ENCODE results near the gene CISTR. TPM values are rescaled to one million over a fixed set of nuclear protein-coding genes. Genes with fewer than 3 reads are reported as not detected.
"Not testable (repeated sequence)": the region's sequence is repeated elsewhere in the genome, so short reads cannot be mapped to it uniquely, and the experiment has no call there.

Gene CISTR
- total RNA-seq, 1 experiment from 2014 or later, result not detected

GRCh38 chr12:53775478-53776145 is 23.8 kb upstream of the CISTR start:
- no peak overlapping the region for H3K4me3 ChIP-seq
- no peaks in the 10 kb centered on the region; the same call in 1 of the 2 replicates for H3K27me3 ChIP-seq
- DNase-seq, result peak; percentile 39
- no peaks in the 10 kb centered on the region for H3K36me3 ChIP-seq
- H3K9me3 ChIP-seq, result no peaks in the 10 kb centered on the region

DNA sequence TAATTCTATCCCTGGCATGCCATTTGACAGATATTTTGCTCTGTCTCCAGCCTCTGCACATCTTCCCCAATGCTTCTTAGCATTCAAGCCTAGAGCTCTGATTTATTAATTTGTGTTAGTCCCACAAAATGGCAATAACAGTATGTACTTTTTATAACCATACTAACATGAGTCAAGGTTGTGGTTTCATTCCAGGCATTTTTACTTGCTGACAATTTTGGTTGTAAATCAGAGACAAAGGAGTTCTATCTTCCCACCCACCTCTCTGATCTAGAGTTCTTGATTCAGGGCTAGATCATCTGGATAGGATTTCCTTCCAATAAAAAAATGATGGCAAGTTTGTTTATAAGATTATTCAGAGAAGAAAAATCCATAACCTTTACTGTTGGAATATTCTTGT is 18.5 kb upstream of the CISTR start:
- no peaks in the 10 kb centered on the region for H3K27me3 ChIP-seq
- no peaks in the 10 kb centered on the region for H3K9me3 ChIP-seq
- no peak for DNase-seq
- H3K36me3 ChIP-seq, result no peaks in the 10 kb centered on the region
- H3K4me3 ChIP-seq, result no peak overlapping the region

- H3K4me3 ChIP-seq, result no peak overlapping the region
- H3K27me3 ChIP-seq, result no peaks in the 10 kb centered on the region
- no peak for DNase-seq
- H3K9me3 ChIP-seq, result no peaks in the 10 kb centered on the region
- no peaks in the 10 kb centered on the region for H3K36me3 ChIP-seq
These were observed 17.2 kb upstream of the CISTR start for GRCh38 chr12:53768976-53769375.

DNA sequence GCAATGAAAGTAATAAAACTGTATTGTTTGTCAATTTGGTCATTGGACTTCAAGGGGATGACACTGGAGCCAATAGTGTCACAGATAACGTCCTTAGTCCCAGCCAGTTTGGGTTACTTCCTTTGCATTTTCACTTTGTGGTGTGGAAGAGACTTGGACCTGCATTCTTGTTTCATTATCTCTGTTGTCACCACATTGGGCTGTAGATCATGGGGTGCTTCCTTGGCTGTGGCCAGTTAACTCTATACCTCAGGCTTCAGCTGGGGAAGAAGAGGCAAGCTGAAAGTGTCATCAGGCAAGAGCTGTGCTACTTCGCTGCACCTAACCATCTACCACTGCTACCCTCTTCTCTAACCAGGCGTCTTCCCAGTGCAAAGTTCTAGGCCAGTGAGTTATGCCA is 15.1 kb upstream of the CISTR start:
- Histone ChIP-seq H3K27me3 (no peaks in the 10 kb centered on the region), H3K9me3 (no peaks in the 10 kb centered on the region), H3K4me3 (no peak overlapping the region), H3K36me3 (no peaks in the 10 kb centered on the region)
- no peak for DNase-seq

DNA sequence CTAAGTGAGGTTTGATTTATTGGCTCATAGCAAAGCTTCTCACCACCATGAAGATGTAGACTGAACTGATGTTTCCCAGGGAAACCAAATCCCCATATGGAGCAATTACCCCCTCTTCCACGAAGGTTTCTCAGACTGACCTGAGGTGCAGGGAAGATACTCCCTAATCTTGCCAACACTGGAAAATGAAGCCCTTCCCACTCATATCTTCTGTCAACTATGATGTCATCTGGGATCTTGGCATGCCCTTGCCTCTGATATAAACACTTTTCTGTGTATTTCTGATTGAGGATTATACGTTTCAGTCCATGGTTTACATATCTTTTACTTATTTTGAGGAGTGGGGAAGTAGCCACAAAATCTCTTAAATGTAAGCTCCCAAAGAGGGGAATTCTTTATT is 14.1 kb upstream of the CISTR start:
- Histone ChIP-seq H3K36me3 (no peaks in the 10 kb centered on the region), H3K27me3 (no peaks in the 10 kb centered on the region), H3K9me3 (no peaks in the 10 kb centered on the region), H3K4me3 (no peak overlapping the region)
- no peak for DNase-seq

DNA sequence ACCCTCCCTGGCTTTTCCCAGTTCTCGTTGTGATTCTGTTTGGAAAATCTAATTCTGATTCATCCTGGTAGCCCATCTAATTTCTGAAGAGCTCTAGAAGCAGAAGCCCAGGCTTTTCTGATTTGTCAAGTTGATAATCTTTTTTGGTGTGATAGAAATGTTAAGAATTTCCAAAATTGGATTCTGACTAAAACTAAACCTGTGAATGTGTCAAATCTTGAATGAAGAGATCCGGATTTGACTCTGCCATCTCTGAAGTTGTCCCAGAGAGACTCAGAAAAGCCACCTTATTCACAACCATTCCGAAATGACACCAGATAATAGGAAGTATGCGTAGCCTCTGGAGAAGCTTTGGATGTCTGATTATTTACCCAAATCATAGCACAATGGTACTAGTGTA is 12.8 kb upstream of the CISTR start:
- no peaks in the 10 kb centered on the region for H3K9me3 ChIP-seq

DNA sequence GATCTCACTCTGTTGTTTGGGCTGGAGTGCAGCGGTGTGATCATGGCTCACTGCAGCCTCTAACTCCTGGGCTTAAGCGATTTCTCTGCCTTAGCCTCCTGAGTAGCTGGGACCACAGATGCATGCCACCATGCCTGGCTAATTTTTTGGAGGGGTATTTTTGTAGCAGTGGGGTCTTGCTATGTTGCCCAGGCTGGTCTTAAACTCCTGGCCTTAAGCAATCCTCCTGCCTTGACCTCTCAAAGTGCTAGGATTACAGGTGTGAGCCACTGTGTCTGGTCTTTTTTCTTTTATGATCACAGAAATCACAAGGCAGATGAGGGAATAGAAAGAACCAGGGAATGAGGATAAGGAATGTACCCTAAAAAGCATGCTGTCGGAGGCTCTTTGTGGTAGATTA is 11.0 kb upstream of the CISTR start:
- not testable (repeated sequence) for H3K36me3 ChIP-seq, H3K9me3 ChIP-seq, DNase-seq, H3K4me3 ChIP-seq, H3K27me3 ChIP-seq

More for the DNA sequence above, 12.8 kb upstream of the CISTR start:
- H3K4me3 ChIP-seq, result no peak overlapping the region
- no peaks in the 10 kb centered on the region for H3K36me3 ChIP-seq
- DNase-seq, result no peak
- H3K27me3 ChIP-seq, result no peaks in the 10 kb centered on the region

DNA sequence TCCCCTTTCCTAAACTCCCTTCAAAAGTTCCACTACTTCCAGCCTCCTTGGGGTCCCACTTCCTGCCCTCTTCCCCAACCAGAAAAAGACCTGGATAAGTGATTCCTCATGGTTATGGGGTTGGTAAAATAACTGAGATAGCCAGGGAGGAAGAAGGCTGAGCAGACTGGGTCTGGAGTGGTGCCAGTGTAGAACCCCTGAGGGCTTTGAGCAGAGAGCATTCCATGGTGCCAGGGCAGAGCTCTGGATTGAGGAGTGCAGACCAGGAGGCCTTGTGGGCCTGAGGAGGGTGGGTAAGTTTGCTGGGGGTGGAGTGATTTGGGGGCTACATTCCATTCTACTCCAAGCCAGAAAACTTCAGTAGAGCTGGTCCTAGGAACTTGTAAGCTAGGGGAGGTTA is 9.5 kb upstream of the CISTR start:
- H3K9me3 ChIP-seq, result no peaks in the 10 kb centered on the region
- DNase-seq, result no peak
- no peaks in the 10 kb centered on the region for H3K27me3 ChIP-seq
- H3K4me3 ChIP-seq, result no peak overlapping the region
- H3K36me3 ChIP-seq, result no peaks in the 10 kb centered on the region

DNA sequence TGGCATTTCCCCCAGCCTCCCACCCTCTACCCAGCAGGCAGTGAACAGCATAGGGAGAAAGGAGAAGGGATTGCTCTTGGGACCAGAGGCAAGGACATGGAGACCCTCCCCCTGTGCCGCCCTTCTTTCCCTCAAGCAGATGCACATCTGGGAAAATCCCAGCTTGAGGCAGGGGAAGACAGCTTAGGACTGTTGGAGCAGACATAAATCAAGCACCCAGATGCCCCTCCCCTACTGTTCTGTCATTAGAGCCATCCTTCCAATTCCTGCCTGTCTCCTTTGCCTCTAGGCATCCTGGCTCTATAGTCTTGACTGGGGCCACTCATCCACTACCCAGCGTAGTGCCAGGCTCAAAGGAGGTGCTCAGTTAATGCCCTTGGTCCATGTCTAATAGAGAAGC is 7.5 kb upstream of the CISTR start:
- Histone ChIP-seq H3K27me3 (no peaks in the 10 kb centered on the region), H3K36me3 (no peaks in the 10 kb centered on the region), H3K9me3 (no peaks in the 10 kb centered on the region), H3K4me3 (no peak overlapping the region)
- no peak for DNase-seq

DNA sequence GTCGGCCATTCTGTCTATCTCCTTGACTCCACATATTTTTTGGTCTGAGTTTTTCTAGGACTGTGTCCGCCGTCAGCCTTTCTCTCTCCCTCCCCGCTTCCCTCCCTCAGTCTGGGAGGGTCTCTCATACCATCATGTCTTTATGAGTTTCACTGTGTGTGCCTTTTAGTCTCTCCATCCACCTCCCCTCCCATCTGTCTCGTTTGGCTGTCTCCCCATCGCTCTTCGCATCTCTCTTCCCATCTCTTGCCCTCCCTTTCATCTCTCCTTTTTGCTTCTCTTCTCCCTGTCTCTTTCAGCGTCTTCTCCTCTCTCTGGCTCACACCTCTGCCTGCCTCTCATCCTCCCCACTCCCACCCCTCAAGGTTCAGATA is 6.9 kb upstream of the CISTR start:
- Histone ChIP-seq H3K4me3 (no peak overlapping the region), H3K9me3 (no peaks in the 10 kb centered on the region), H3K27me3 (no peaks in the 10 kb centered on the region), H3K36me3 (no peaks in the 10 kb centered on the region)
- no peak for DNase-seq

DNA sequence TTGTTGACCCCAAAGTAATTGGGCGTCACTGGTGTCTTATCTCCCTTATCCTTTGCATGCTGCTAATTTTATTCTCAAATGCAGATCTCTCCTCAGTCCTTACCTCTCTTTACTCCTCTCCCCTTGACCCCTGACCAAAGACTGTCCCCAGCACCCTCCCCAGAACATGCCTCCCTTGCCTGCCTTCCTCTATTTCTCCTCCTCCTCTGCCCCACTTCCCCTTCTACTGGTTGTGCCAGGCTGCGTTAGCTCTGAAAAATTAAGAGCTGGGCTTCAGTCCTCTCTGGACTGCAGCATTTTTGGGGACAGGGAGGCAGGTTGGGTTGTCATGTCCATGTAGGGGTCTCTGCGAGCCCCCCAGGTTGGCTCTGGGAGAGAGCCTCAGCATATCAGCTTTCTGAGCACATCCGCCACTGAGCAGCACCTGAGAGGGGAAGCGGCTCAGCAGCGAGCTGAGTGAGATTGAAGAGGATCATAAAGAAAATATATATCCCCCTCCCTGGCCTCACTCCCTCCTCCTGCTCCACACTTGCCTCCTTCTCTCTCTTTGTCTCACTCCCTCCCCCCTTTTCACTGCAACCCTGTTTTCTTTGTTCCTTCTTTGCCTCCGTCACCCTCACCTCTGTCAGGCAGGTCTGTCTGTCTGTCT is 6.4 kb upstream of the CISTR start:
- no peaks in the 10 kb centered on the region for H3K27me3 ChIP-seq
- no peak for DNase-seq
- no peak overlapping the region for H3K4me3 ChIP-seq
- H3K9me3 ChIP-seq, result no peaks in the 10 kb centered on the region
- no peaks in the 10 kb centered on the region for H3K36me3 ChIP-seq

- H3K4me3 ChIP-seq, result no peak overlapping the region
- H3K36me3 ChIP-seq, result no peaks in the 10 kb centered on the region
- DNase-seq, result peak; percentile 62
- no peaks in the 10 kb centered on the region for H3K27me3 ChIP-seq
- no peaks in the 10 kb centered on the region for H3K9me3 ChIP-seq
These were observed 5.5 kb upstream of the CISTR start for GRCh38 chr12:53757101-53757770.

DNA sequence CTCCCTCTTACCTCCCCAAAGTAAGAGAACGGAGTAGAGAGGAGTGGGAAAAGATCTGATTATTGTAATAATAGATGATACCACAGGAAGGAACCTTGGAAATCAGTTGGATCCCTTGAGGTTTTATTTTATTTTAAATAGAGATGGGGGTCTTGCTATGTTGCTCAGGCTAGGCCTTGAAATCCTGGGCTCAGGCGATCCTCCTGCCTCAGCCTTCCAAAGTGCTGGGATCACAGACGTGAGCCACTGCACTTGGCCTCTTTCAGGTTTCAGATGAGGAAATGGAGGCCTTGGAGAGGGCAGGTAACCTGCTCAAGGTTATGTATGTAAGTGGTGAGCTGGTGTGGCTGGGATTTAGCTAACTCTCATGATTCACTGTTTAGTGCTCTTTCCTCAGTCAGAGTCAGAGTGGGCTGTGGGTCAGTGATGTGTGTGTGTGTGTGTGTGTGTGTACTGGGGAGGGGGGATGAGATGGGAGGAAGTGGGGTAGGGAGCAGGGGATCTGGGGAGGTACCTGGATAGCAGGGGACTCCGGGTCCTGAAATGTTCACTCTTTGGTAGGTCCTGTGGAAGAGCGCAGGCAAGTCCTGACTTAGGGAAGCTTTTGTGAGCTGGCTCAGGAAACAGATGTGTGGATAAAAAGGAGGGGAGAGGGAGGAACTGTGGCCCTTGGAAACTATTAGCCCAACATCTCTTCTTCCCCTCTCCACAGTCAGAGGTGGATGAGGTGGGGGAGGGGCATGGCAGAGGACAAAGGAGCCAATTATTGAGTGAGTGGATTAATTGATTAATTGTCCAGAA is 4.7 kb upstream of the CISTR start:
- no peak overlapping the region for H3K4me3 ChIP-seq
- DNase-seq, result no peak

DNA sequence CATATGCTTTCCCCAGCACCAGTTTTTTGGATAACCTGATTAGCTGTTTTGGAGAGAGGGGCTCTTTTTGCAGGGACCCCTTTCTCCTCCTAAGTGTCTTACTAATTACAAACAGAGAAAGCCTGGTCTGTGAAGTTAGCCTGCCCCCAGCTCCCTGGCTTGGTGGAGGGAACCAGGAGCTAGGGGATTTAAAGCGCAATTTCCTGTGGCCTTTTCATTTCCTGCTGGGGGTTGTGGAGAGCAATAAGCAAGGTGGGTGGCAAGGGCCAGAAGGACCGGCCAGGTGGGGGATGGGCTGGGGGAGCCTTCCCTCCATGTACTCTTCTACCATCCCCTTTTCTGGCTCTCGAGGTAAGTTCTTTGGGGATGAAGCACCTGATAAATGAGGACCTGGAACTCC is 4.1 kb upstream of the CISTR start:
- H3K36me3 ChIP-seq, result no peaks in the 10 kb centered on the region
- H3K27me3 ChIP-seq, result no peaks in the 10 kb centered on the region
- no peak for DNase-seq

More for the DNA sequence above, 4.7 kb upstream of the CISTR start:
- H3K27me3 ChIP-seq, result no peaks in the 10 kb centered on the region
- H3K9me3 ChIP-seq, result no peaks in the 10 kb centered on the region
- no peaks in the 10 kb centered on the region for H3K36me3 ChIP-seq

GRCh38 chr12:53755451-53755891 is 3.7 kb upstream of the CISTR start:
- H3K27me3 ChIP-seq, result no peaks in the 10 kb centered on the region
- H3K36me3 ChIP-seq, result no peaks in the 10 kb centered on the region
- H3K9me3 ChIP-seq, result no peaks in the 10 kb centered on the region
- H3K4me3 ChIP-seq, result no peak overlapping the region
- no peak for DNase-seq

More for the DNA sequence above, 4.1 kb upstream of the CISTR start:
- H3K9me3 ChIP-seq, result no peaks in the 10 kb centered on the region
- H3K4me3 ChIP-seq, result no peak overlapping the region

DNA sequence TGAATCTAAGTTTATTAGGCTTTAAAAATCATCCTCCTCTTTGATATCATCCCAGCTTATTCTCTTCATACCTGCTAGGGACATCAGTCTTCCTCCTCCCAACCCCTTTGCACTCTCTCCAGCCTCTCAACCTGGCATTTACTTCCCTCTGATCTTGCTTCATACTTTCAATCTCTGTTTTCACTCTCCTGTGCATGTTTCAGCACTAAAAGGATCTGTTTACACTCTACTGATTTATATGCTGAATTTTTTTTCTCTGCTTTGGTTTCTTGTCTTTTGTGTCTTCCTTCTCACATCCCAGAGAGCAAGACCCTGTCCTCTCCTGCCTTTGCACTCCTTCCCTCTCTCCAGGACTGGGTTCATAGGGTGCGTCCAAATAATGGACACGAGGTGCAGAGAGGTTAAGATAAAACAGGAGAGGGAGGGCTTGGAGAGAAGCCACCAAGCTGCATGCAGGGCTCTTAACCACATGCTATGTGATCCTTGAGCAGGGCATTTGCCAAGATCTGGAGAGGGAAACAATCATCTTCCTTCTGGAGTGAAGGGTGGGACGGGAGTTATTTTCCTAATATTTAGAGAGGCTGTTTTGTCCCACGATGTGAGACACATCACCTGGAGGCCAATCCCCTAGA is 3.0 kb upstream of the CISTR start:
- peak; percentile 49 for DNase-seq
- Histone ChIP-seq H3K4me3 (no peak overlapping the region), H3K36me3 (no peaks in the 10 kb centered on the region), H3K27me3 (no peaks in the 10 kb centered on the region), H3K9me3 (no peaks in the 10 kb centered on the region)

DNA sequence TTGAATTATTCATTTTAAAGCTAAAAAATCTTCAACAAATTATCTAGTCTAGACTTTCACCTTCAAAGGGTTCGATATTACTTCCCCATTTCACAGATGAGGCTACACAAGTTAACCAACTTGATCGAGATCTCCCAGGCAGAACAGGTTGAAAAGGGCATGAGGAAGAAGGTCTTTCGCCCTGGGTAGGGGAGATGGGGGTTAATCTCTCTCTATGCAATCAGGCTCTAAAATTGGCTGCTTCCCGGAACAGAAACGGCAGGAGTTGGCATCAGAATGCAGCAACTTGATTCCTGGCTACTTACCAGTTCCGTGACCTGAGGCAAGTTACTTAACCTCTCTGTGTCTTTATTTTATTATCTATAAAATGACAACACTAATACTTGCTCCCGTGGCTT is 2.4 kb upstream of the CISTR start:
- no peaks in the 10 kb centered on the region for H3K27me3 ChIP-seq
- H3K36me3 ChIP-seq, result no peaks in the 10 kb centered on the region
- no peak overlapping the region for H3K4me3 ChIP-seq
- H3K9me3 ChIP-seq, result no peaks in the 10 kb centered on the region
- no peak for DNase-seq

Data from MG63 (cell line).